Fibroblast of mammary gland (primary cell): ENCODE results near the gene WDR75.

Source experiments
- DNase-seq: peaks from one replicate; pipeline ENCODE4 v3.0.0-alpha.2; 2010; ENCODE audit warnings: low read depth
- H3K4me3 ChIP-seq: 2 replicates; pipeline ENCODE4 v1.5.1; 2011; ENCODE audit warnings: low read depth, mild to moderate bottlenecking, low read length, moderate library complexity; ENCODE audit not compliant: control insufficient read depth
- TF ChIP-seq, protein P1 (sequence below): conservative IDR thresholded peaks from 2 replicates; pipeline ENCODE4 v1.5.1; 2011; ENCODE audit warnings: low read depth, low read length, inconsistent platforms; ENCODE audit not compliant: control insufficient read depth, insufficient read depth

WDR75 gene

DNA sequence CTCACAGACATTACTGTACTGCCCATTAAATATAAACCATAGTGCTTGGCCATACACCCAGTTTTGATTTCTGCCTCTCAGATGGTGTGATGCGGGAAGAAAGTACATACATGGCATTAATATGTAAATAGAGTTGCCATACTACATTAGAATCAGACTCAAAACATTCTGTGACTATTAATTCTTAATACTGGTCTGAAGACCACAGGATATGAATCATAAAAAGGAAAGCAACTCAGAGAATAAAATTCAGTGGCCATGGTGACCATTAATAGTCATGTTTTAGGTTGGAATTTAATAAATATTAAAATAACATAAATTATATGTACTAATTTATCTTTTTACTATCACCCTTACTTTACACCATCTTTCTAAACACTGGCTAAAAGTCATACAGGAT, 33.0 kb upstream of the WDR75 start:
- H3K4me3 ChIP-seq = no peak overlapping the region

GRCh38 chr2:189409131-189409530, 32.1 kb upstream of the WDR75 start:
- TF ChIP-seq, protein P1, sequence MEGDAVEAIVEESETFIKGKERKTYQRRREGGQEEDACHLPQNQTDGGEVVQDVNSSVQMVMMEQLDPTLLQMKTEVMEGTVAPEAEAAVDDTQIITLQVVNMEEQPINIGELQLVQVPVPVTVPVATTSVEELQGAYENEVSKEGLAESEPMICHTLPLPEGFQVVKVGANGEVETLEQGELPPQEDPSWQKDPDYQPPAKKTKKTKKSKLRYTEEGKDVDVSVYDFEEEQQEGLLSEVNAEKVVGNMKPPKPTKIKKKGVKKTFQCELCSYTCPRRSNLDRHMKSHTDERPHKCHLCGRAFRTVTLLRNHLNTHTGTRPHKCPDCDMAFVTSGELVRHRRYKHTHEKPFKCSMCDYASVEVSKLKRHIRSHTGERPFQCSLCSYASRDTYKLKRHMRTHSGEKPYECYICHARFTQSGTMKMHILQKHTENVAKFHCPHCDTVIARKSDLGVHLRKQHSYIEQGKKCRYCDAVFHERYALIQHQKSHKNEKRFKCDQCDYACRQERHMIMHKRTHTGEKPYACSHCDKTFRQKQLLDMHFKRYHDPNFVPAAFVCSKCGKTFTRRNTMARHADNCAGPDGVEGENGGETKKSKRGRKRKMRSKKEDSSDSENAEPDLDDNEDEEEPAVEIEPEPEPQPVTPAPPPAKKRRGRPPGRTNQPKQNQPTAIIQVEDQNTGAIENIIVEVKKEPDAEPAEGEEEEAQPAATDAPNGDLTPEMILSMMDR = no peak
- peak; percentile 33 for DNase-seq
- H3K4me3 ChIP-seq = no peak overlapping the region

More for the DNA sequence above, 33.0 kb upstream of the WDR75 start:
- DNase-seq = peak; percentile 38
- TF ChIP-seq, protein P1 = no peak

DNA sequence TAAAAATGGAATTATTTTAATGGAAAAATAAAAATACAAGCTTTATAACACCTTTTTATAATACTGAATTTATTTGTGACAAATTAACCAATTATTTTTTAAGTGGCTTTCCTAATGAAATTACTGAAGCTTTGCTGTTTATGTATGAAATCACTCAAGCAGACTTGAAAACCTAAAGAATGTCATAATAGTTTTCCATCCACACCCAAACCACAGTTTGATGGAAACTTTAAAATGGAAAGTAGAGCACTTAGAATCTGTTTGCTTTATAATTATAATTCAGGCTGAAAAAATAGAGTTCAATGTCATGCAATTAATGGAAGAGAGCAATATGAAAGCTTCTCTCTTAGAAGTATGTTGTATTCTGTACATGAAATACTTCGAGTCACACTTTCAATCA, 31.6 kb upstream of the WDR75 start:
- H3K4me3 ChIP-seq = no peak overlapping the region
- TF ChIP-seq, protein P1 = no peak
- DNase-seq = no peak

- DNase-seq = peak; percentile 98
- H3K4me3 ChIP-seq = peak overlapping the region; percentile 9
- TF ChIP-seq, protein P1 = no peak
Observed at GRCh38 chr2:189411860-189412259, 29.4 kb upstream of the WDR75 start.

DNA sequence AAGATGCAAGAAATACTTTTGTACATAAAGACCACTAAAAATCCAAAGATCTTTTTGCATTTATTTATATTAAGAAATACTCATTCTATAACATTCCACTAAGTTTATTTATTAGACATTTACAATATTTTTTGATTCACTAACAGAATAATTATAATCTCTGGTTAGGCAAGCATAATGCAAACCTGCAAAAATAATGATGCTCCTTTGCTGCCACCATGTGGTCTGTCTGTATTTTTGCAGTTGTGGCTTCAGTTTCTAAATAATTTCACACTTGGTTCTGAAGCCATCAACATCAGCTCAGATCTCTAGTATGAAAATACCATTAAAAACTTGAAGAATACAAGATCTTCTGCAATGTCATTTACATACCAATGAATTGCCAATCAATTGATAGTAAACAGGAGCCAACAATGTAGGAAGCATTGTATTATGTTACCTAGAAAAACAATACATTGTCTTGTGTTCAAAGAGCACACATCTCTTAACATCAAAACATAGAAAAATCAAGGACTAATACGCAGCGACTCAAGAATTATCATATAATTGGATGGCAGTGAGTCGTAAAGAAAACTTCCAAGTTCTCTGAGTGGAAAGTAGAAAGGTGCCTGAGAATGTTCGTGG, 28.8 kb upstream of the WDR75 start:
- H3K4me3 ChIP-seq = peak overlapping the region; percentile 9
- peak; percentile 82 for DNase-seq
- TF ChIP-seq, protein P1 = peak; percentile 57

DNA sequence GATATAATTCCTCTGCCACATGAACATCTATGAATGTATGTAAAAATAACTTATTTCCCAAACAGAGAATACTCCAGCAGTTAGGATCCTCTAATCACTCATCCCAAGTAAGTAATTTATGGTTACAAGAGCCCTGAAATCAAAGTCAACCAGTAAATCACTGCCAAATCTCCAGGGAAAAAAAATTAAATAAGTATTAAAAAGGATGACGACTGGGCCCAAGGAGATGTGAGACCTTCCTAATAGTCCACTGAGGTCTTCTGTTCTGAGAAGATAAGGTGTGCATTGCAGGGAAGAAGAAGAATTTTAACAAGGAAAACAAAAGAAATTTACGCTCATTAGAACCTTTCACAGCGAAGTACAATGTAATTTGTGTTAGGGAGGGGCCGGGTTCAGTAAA, 28.0 kb upstream of the WDR75 start:
- TF ChIP-seq, protein P1 = no peak
- no peak overlapping the region for H3K4me3 ChIP-seq

DNA sequence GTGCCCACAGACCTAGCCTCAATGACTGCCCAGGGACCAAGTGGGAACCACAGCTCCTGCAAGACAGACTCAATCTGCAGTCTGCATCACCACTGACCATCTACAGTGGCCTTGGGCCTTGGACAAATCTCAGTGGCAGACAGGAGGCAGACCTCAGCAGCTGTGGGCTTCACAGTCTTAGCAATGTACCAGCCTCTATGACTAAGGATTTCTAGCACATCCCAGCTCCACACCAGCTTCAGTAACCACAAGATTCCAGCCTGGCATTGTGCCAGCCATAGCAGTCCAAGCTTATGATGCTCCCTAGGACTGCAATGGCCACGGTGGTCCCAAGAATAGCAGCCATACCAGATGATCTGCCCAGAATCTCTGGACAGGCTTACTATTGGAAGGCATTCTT, 19.6 kb upstream of the WDR75 start:
- peak; percentile 88 for DNase-seq

More for the DNA sequence above, 28.0 kb upstream of the WDR75 start:
- no peak for DNase-seq

More for the DNA sequence above, 19.6 kb upstream of the WDR75 start:
- TF ChIP-seq, protein P1 = peak; percentile 33
- no peak overlapping the region for H3K4me3 ChIP-seq
